ENCODE measurements around the gene UBE3A. TPM values are rescaled to one million over a fixed set of nuclear protein-coding genes. Genes with fewer than 3 reads are reported as not detected.

UBE3A gene
- total RNA-seq, 1 donor from 2014 or later: 33.6 TPM

GRCh38 chr15:25403771-25404170 lies 35.1 kb downstream of the UBE3A start:
- DNase-seq (ENCODE audit: low read depth in 2 of 2): no peak

DNA sequence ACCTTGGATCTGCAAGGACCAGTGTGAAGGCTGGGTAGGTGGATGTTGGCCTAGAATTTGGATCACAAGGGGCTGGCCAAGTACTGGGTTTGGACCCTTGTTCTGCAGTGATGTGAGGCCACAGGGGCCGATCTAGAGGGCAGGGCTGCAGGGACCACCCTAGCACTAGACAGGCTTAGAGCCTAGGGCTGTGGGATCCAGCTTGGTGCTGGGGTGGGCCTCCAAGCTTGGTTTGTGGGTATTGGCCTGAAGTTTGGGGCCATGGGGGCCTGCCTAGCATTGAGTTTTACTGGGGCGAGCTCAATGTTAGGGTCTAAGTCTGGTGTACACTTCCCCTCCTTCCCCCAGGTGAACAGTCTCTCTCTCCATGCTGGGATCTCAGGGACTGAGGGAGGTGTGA lies 36.5 kb downstream of the UBE3A start:
- DNase-seq (ENCODE audit: low read depth in 2 of 2): no peak

- no peak for DNase-seq (ENCODE audit: low read depth in 2 of 2)
Measured at GRCh38 chr15:25401501-25401900, 37.3 kb downstream of the UBE3A start.

- DNase-seq (ENCODE audit: low read depth in 2 of 2): peak in 1 of 2 donors; percentile 69
Measured at GRCh38 chr15:25397100-25397499, 41.7 kb downstream of the UBE3A start.

- peak in 1 of 2 donors; percentile 61 for DNase-seq (ENCODE audit: low read depth in 2 of 2)
Measured at GRCh38 chr15:25394898-25395297, 43.9 kb downstream of the UBE3A start.

GRCh38 chr15:25392806-25393205 lies 46.0 kb downstream of the UBE3A start:
- no peak for DNase-seq (ENCODE audit: low read depth in 2 of 2)

GRCh38 chr15:25391971-25392721 lies 46.7 kb downstream of the UBE3A start:
- DNase-seq (ENCODE audit: low read depth in 2 of 2): no peak

- no peak for DNase-seq (ENCODE audit: low read depth in 2 of 2)
Measured at GRCh38 chr15:25385986-25386385, 52.8 kb downstream of the UBE3A start.

DNA sequence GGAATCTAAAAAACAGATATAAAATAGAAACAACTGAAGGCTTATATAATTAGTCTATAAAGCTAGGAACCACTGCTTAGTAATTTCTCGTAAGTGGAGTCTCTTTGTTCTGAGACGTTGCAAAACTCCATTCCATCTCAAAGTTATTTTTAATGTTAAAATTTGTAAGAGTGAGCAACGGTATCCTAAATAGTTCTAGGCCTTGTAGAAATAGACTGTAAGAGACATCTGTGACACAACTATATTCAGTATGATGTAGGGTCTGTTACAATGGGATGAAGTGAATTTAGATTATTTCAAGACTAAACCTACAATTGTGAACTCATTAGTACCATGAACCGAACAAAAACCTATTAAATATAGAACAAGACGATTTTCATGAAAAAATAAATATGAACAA lies 57.2 kb downstream of the UBE3A start:
- no peak for DNase-seq (ENCODE audit: low read depth in 2 of 2)

DNA sequence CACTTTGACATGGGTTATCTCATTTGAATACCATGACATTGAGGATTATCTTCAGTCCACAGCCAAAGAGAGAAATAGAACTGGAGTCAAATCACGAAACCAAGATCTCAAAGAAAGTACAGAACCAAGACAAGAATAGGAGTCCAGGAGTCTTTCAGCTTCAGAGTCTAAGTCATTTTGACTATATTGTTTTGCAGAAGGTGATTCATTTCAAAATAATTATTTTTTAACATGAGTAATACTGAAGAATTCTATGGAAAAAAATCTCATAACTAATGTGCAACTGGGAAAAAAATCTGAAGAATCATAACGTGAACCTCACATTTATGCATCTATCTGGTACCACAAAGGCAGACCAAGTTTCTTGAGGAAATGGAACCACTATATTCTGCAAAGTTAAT lies 60.3 kb downstream of the UBE3A start:
- DNase-seq (ENCODE audit: low read depth in 2 of 2): no peak

- DNase-seq (ENCODE audit: low read depth in 2 of 2): peak in 1 of 2 donors; percentile 56
Measured at GRCh38 chr15:25375557-25375956, 63.3 kb downstream of the UBE3A start.

GRCh38 chr15:25374143-25374542 lies 64.7 kb downstream of the UBE3A start:
- no peak for DNase-seq (ENCODE audit: low read depth in 2 of 2)

DNA sequence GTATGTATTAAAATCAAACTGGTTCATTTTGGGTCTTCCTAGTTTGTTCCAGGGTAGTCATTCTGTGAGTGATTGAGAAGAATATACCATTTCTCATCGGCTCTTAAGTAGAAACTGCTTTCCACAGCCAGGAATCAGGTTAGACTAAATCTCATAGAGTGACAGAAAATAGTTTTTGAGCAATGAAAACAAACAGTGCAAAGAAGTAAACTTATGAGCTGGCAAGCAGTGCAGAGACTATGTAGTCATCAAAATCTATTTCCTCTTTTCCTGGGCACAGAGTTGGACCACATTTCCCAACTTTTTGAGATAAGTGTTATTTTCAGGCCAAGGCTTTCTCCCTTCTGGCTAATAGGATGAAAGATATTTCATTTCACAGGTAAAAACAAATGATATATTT lies 66.5 kb downstream of the UBE3A start:
- DNase-seq (ENCODE audit: low read depth in 2 of 2): peak in 1 of 2 donors; percentile 53

DNA sequence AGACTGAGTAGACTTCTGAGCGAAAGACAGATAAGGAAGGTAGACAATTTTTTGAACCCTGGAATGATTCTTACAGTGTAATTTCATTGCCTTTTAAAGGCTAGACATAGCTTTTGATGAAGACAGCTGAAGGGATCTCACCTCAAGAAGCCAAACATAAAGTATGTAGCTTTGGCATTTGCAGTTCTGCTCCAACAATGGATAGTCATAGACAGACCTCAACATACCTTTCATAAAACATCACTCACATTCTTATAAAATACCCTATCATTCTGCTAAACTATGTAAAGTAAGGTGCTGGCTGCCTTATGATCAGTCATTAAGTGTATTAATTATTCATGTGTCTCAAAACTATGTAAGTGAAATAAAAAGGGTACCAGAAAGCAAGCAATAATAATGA lies 70.0 kb downstream of the UBE3A start:
- DNase-seq (ENCODE audit: low read depth in 2 of 2): no peak

DNA sequence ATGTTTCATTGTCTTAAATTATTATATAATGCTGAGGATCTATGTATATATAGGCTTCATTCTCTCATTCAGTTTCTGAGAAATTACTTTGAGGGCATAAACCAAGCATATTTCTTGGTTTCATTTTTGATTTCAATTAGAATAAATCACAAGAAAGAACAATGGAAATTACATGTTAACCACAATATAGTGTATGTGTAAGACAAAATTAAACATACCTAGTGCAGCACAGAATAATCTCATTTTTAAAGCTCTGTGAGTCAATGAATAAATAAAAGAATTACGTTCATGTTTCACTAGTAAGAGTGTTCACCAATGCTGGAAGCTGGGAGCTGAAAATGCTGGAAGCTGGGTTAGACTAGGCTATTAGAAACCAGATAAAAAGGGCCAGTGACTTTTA lies 72.8 kb downstream of the UBE3A start:
- no peak for DNase-seq (ENCODE audit: low read depth in 2 of 2)

- no peak for DNase-seq (ENCODE audit: low read depth in 2 of 2)
Measured at GRCh38 chr15:25362545-25362944, 76.3 kb downstream of the UBE3A start.

DNA sequence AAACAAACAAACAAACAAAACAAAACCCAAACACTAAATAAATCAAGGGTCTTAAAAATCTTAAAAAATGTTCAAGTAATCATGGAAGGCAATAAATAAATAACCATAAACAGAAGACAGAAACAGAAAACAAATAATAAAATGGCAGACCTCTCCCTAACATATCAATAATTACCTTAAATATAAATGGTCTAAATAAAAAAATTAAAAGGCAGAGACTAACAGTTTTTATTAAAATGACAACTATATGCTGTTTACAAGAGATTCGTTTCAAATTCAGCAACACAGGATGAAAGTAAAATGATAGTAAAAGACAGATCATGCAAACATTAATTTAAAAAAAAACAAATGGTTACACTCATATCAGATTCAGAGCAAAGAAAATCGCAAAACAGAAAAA lies 91.1 kb downstream of the UBE3A start:
- no peak for DNase-seq (ENCODE audit: low read depth in 2 of 2)

GRCh38 chr15:25346371-25346770 lies 92.5 kb downstream of the UBE3A start:
- DNase-seq (ENCODE audit: low read depth in 2 of 2): no peak

DNA sequence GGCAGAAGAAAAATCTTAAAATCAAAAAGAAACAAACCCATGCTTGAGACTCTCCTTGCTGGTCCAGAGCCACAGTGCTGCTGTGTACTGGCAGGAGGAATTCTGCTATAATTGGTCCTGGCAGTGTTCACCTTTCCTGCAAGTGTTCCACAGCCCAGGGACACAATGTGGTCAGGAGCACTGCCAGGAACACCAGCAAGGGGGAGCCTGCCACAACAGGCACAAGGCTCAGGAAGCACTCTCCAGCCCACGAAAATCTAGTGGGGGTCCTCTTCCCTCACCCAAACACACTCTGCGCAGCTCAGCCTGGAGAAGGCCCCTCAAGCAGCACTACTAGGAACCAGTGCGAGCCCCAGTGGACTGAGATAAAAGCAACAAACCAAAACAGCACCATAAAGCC lies 92.9 kb downstream of the UBE3A start:
- peak in 1 of 2 donors; percentile 34 for DNase-seq (ENCODE audit: low read depth in 2 of 2)

DNA sequence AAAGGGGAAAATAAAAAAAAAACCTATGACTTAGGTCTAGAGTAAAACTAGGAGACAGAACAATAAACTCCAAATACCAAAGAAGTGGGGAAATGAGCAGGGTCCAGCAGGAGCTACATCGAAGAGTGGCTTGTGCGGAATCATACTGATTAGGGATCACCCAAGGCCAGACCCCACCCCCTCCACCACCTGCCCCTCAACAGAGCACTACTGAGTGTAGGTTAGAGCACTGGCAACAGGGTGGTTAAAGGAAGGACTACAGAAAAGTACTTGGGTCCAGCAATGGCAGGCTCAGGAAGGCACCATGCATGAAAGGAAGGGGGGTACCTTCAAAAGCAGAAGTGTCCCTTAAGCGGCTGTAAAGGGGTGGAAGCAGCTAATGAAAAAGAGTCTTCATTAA lies 96.2 kb downstream of the UBE3A start:
- no peak for DNase-seq (ENCODE audit: low read depth in 2 of 2)

- DNase-seq (ENCODE audit: low read depth in 2 of 2): no peak
Measured at GRCh38 chr15:25339431-25339830, 99.4 kb downstream of the UBE3A start.

DNA sequence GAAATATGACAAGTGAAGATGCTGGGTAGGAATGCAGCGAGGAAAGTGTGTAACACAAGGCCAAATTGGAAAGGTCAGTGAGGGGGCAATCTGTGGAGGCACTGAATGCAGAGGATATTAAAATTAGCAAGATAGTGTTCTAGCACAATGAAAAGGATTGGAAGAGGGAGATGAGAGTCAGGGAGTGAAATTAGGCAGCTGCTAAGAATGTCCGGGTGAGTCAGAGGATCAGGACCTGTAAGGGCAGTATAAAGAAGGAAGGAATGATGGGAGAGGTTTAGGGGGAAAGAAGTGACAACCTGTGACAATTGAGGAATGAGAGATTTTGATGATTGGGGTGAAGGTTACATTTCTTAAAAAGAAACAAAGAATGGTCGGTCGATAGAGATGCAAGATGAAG lies 103.5 kb downstream of the UBE3A start:
- DNase-seq (ENCODE audit: low read depth in 2 of 2): no peak

DNA sequence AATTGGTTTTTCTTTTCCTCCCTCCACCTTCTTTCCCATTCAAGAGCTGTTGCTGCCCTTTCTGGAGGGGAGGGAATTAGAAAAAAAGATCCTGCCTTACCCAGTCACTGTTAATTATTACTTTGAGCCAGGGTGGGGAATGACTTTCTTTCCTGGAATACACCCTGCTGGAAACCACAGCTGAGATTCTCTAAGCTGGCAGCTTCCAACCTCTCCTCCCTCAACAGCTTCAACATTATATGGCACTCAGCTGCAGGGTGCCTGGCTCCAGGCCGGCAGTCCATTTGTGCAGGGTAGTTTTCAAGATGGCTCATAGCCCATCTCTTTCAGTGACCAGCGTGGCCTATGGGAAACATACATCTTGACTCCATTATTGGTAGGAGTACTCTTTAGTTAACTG lies 105.8 kb downstream of the UBE3A start:
- no peak for DNase-seq (ENCODE audit: low read depth in 2 of 2)

- no peak for DNase-seq (ENCODE audit: low read depth in 2 of 2)
Measured at GRCh38 chr15:25332306-25332705, 106.5 kb downstream of the UBE3A start.
